GM12891 (cell line): ENCODE results near the gene HACD2.

Source experiments
- PAX5 ChIP-seq: IDR thresholded peaks from 2 replicates; pipeline ENCODE4 v1.6.1; 2011; ENCODE audit warnings: low read length, moderate library complexity, mild to moderate bottlenecking; ENCODE audit not compliant: insufficient read depth, severe bottlenecking
- POLR2A ChIP-seq: IDR thresholded peaks from 2 replicates; pipeline ENCODE4 v1.6.1; 2011; ENCODE audit warnings: low read depth, low read length, control low read depth
- POLR2AphosphoS5 ChIP-seq: IDR thresholded peaks from 2 replicates; pipeline ENCODE4 v1.6.1; 2011; ENCODE audit warnings: low read depth, low read length, control low read depth
- POU2F2 ChIP-seq: IDR thresholded peaks from 2 replicates; pipeline ENCODE4 v1.6.1; 2011; ENCODE audit warnings: low read depth, mild to moderate bottlenecking, control low read depth, low read length, moderate library complexity
- SPI1 ChIP-seq: IDR thresholded peaks from 2 replicates; pipeline ENCODE4 v1.6.1; 2011; ENCODE audit warnings: low read depth, low read length, control low read depth
- TAF1 ChIP-seq: IDR thresholded peaks from 2 replicates; pipeline ENCODE4 v1.6.1; 2011; ENCODE audit warnings: low read depth, low read length, control low read depth

DNA sequence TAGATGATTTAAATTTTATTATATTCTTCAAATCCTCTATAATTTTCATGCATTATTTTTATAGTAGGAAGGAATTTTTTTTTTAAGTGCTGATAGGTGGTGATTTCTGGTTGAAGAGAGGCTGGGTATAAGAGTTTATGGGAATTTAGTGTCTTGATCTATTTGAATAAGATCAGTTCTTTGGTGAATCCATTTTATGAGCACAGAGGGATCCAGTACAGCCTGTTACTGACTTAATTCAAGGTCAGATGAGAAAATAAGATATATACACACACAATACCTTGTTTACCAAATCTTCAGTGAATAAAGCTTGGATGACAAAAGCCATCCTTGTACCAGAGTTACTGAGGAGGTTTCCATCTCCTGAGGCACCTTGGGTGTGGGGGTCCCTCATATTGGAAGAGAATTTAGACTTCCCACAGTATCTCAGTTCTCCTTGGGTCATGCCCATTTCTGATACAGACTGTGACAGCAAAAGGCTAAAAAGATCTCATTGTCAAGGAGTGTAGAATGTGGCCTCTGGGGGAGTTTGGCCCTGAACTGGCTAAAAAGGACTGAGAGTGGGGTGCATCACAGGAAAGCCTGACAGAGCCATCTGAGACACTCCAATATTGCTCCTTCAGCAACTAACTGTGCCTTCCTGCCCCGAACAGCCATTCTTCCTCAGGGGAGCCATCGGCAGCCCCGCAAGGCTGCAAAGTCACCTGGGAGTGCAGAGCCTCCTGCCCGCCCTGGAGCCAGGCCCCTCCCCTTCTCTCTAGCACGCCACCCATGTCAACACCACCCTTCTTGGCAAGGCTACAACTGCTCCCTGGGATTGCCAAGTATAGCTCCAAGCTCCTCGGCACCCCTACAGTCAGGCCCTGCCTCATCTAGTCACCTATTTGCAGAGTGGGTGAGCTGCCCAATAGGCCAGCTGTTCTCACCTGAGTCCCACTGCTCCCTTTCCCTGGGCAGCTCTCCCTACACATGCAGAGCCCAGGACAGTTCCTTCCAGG lies 43.1 kb upstream of the HACD2 start:
- TF ChIP-seq POLR2AphosphoS5: no peak
- no peak for TF ChIP-seq SPI1
- no peak for TF ChIP-seq TAF1
- no peak for TF ChIP-seq POLR2A
- TF ChIP-seq POU2F2: no peak
- TF ChIP-seq PAX5: no peak
